ENCODE results near the gene NKIRAS1.

NKIRAS1 gene

DNA sequence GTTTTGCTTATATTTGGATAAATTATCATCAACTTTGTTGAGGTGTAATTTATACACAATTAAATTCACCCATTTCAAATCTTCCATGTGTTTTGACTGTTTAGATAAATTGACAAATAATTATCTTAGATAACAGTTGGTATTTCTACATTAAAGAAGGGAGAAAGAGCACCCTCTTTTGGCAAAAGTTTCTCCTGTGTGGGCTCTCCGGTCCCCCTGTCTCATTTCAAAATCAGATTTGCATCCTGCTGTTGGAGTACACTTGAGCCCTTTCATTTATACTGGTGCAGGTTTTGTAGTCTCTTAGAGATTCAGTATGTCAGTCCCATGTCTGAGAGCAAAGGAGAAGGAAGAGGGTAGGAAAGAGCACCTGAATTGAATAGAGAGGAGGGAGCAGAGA, 49.4 kb downstream of the NKIRAS1 start:
- POLR2A ChIA-PET = no interaction called here

DNA sequence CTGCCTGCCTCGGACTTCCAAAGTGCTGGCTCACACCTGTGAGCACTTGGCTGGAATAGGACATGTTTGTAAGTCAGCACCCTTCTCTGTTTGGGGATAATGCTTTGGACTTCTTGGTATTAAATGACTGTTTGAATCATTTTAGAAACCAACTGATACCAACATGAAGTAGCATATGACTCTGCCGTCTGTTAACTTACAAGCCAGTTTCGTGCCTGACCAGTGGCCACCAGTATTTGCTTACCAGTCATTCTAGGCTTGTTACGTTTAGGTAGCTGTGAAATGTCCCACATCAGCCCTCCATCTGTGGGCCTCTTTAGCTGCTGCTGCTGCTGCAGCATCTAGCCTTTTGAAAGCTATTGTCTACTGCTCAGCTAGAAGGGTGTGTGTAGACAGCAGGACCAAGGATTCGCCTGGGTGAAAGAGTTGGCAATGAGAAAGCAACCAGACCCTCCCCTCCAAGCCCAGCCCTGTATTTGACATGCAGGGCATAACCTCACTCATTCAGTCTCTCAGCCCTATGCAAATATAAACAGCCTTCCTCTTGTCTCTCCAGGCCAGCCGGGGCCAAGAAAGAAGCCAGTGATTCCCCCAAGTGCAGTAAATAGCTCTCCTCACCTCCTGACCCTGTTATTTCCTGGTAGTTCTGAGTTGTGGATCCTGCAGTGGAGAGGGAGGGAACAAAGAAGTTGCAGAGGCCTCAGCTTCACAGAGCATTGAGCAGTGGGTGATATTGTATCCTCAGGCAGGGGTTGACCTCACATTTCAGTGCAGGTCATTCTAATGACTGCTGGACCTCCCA, 51.0 kb downstream of the NKIRAS1 start:
- no peak for DNase-seq (ENCODE audit: low read depth, low spot score)
- ChIA-PET POLR2A (no interaction called here), CTCF (interaction anchor here (1.5 to 2.0 kb wide), 2 partner anchors 10 to 23 kb away, joined by 4 to 6 read pairs; no protein-coding TSS in a partner anchor)
- no peak overlapping the region for H3K4me3 ChIP-seq (ENCODE audit: low read depth, low read length)
- TF ChIP-seq, protein P1, sequence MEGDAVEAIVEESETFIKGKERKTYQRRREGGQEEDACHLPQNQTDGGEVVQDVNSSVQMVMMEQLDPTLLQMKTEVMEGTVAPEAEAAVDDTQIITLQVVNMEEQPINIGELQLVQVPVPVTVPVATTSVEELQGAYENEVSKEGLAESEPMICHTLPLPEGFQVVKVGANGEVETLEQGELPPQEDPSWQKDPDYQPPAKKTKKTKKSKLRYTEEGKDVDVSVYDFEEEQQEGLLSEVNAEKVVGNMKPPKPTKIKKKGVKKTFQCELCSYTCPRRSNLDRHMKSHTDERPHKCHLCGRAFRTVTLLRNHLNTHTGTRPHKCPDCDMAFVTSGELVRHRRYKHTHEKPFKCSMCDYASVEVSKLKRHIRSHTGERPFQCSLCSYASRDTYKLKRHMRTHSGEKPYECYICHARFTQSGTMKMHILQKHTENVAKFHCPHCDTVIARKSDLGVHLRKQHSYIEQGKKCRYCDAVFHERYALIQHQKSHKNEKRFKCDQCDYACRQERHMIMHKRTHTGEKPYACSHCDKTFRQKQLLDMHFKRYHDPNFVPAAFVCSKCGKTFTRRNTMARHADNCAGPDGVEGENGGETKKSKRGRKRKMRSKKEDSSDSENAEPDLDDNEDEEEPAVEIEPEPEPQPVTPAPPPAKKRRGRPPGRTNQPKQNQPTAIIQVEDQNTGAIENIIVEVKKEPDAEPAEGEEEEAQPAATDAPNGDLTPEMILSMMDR (IDR thresholded peaks at IDR 0.05; ENCODE audit: insufficient read depth, low read length, missing control alignments) = no peak

More for the DNA sequence above, 49.4 kb downstream of the NKIRAS1 start:
- CTCF ChIA-PET = interaction anchor here (0.8 kb wide), 1 partner anchor 72 kb away, joined by 3 read pairs; no protein-coding TSS in a partner anchor
- TF ChIP-seq, protein P1 (IDR thresholded peaks at IDR 0.05; ENCODE audit: insufficient read depth, low read length, missing control alignments) = no peak
- DNase-seq (ENCODE audit: low read depth, low spot score) = no peak
- H3K4me3 ChIP-seq (ENCODE audit: low read depth, low read length) = no peak overlapping the region

DNA sequence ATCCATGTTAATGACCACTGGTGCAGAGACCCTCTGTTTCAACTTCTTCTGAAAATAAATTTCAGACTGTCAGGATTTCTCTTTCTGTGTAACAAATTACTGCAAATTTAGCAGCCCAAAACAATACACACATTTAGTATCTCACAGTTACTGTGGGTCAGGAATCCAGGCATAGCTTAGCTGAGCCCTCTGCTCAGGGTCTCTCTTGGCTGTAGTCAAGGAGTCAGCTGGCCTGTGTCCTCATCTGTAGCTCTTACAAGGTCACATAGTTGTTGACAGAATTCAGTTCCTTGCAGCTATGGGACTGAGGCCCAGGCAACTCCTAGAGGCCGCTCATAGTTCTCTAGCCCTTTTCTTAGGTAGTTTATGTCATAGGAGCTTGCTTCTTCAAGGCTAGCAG, 51.9 kb downstream of the NKIRAS1 start:
- TF ChIP-seq, protein P1 (IDR thresholded peaks at IDR 0.05; ENCODE audit: insufficient read depth, low read length, missing control alignments) = no peak
- POLR2A ChIA-PET = interaction anchor here (0.6 kb wide), 1 partner anchor 90 kb away, joined by 3 read pairs; no protein-coding TSS in a partner anchor
- CTCF ChIA-PET = interaction anchor here (0.8 to 2.0 kb wide), 5 partner anchors 9 to 131 kb away, joined by 3 to 6 read pairs (median 4); no protein-coding TSS in a partner anchor
- no peak for DNase-seq (ENCODE audit: low read depth, low spot score)
- H3K4me3 ChIP-seq (ENCODE audit: low read depth, low read length) = no peak overlapping the region

DNA sequence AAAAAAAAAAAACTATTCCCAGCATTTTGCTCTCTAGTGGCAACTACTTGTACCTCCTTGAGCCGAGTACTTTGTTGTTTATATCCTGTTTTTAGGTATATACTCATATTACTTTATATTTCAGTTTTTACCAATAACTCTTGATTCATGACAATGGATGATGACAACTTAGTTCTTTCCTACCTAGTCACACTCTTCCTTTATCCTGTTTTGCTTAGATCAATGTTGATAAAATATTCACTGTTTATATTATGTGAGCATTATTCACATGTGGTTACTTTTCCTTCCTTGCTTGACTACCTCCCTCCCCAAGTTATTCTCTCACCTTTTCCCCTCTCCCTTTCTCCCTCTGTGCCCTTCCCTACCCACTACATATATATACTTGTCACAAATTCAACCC, 53.7 kb downstream of the NKIRAS1 start:
- no peak overlapping the region for H3K4me3 ChIP-seq (ENCODE audit: low read depth, low read length)
- POLR2A ChIA-PET = no interaction called here
- TF ChIP-seq, protein P1 (IDR thresholded peaks at IDR 0.05; ENCODE audit: insufficient read depth, low read length, missing control alignments) = no peak
- CTCF ChIA-PET = interaction anchor here (1.1 to 2.0 kb wide), 2 partner anchors 11 to 51 kb away, joined by 3 to 4 read pairs; no protein-coding TSS in a partner anchor
- no peak for DNase-seq (ENCODE audit: low read depth, low spot score)

DNA sequence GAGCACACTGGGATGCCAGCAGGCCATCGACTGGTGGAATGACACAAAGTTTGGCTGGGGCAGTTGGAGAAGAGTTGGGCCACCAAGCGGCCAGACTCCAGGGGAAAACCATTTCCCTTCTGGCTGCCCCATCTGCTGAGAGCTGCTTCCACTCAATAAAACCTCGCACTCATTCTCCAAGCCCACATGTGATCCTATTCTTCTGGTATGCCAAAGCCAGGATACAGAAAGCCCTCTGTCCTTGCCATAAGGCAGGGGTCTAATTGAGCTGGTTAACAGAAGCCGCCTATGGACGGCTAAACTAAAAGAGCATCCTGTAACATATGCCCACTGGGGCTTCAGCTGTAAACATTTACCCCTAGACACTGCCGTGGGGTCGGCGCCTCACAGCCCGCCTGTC, 55.1 kb downstream of the NKIRAS1 start:
- ChIA-PET POLR2A (no interaction called here), CTCF (interaction anchor here (1.1 to 1.4 kb wide), 2 partner anchors 27 to 50 kb away, joined by 3 read pairs; no protein-coding TSS in a partner anchor)
- H3K4me3 ChIP-seq (ENCODE audit: low read depth, low read length) = no peak overlapping the region
- DNase-seq (ENCODE audit: low read depth, low spot score) = no peak
- TF ChIP-seq, protein P1 (IDR thresholded peaks at IDR 0.05; ENCODE audit: insufficient read depth, low read length, missing control alignments) = no peak

DNA sequence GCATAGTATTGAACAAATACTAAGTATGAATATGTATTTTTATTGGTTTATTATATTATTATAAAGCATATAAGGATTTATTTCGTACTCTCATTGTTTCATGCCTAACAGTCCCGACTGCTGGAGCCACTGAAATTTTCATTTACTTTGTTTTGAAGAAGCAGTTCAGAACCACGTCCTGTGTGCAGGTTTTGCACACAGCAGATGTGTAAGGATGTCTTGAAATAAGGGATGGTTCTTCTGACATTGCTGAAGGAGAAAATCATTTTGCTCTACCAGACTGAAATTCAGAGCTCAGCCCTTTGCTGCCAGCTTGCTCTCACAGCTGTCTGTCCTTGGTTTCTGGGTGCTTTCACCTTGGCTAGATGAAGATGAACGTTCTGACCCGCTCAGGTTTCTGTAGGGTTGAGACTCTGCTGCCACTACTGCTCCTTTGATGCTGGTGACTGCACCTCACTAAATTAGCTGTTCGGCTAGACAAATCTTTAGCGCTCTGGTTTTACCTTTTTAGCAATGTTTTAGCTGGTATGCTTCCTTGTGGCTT, 56.9 kb downstream of the NKIRAS1 start:
- ChIA-PET CTCF (interaction anchor here (1.1 kb wide), 1 partner anchor 26 kb away, joined by 3 read pairs; no protein-coding TSS in a partner anchor), POLR2A (no interaction called here)
- no peak overlapping the region for H3K4me3 ChIP-seq (ENCODE audit: low read depth, low read length)
- TF ChIP-seq, protein P1 (IDR thresholded peaks at IDR 0.05; ENCODE audit: insufficient read depth, low read length, missing control alignments) = no peak
- no peak for DNase-seq (ENCODE audit: low read depth, low spot score)
